ENCODE data around the gene CEPT1. TPM values are rescaled to one million over a fixed set of nuclear protein-coding genes. Genes with fewer than 3 reads are reported as not detected.

Gene CEPT1
- polyA plus RNA-seq, 1 of the 3 experiments (the other 2 are of a cell fraction) = 11.6 TPM

DNA sequence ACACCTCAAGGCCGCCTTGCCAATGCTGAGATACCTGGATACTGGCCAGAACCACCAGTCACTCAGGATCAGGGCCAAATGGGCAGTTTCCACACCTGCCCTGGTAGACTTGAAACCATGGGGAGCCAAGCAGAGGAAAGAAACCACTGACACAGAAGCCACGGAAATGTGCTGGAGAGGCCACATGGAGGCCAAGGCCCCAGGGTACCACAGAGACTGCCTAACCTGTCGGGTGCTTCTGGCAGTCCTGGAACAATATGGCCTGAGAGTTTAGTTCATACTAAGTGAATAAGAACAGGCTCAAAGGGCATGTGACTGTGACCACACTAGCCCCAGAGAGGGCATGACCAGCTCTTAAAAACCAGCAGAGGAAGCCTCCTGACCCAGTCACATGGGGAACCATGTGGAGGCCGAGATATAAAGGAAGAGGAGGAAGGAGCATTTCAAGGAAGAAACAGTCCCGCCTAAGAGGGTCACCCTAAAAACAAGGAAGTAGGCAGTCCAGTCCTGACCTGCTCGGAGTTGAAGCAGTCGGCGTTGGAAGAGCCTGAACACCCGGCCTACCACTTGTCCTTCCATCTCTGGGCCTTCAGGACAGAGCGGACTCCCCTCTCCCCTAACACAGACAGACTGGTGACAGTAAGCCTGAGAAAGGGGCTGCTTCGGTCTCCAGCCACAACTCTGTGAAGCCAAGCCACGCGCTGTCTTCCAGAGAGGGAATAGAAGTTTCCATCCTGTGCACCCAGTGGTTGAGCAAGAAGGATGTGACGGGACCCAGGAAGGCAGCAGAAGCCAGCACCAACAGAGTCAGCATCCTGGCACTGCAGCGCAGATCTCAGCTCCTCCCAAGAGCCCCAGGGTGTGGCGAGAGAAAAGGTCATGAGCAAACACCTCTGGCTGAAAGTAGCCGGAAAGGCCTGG, 60.1 kb downstream of the CEPT1 start, which contains the start of gene DENND2D:
TSS of gene DENND2D (minus strand) at position 766 of the 921 bp plus-strand sequence. CDS start at position 579, 187 bp downstream.
- Histone ChIP-seq H3K27me3 (ENCODE audit: insufficient read depth) (no peaks in the 10 kb centered on the region), H3K36me3 (replicated peaks in 1 of 2; ENCODE audit: control insufficient read depth in 1 of 2, insufficient read depth in 2 of 2, low read length in 1 of 2) (no peaks in the 10 kb centered on the region), H3K9me3 (no peaks in the 10 kb centered on the region), H4K20me1 (ENCODE audit: insufficient read depth) (no peaks in the 10 kb centered on the region), H3K79me2 (ENCODE audit: insufficient read depth) (no peaks in the 10 kb centered on the region), H3K4me3 (ENCODE audit: low read depth in 2 of 2, low read length in 1 of 2) (no peak within 1 kb of the TSS), H3K9ac (no peak within 1 kb of the TSS), H3K4me1 (ENCODE audit: control insufficient read depth in 1 of 2, insufficient read depth in 2 of 2, low read depth in 1 of 2, low read length in 1 of 2) (no peaks in the 10 kb centered on the region; a peak in 1 of 4 replicates), H3K9me2 (no peaks in the 10 kb centered on the region), H3K4me2 (no peak within 1 kb of the TSS), H3F3A (replicated peaks; ENCODE audit: insufficient read depth) (no peaks in the 10 kb centered on the region), H3K27ac (ENCODE audit: low read depth in 2 of 2, low read length in 1 of 2) (no peak within 1 kb of the TSS), H2AFZ (ENCODE audit: low read depth) (no peak within 1 kb of the TSS)
- TF ChIP-seq, protein P1, sequence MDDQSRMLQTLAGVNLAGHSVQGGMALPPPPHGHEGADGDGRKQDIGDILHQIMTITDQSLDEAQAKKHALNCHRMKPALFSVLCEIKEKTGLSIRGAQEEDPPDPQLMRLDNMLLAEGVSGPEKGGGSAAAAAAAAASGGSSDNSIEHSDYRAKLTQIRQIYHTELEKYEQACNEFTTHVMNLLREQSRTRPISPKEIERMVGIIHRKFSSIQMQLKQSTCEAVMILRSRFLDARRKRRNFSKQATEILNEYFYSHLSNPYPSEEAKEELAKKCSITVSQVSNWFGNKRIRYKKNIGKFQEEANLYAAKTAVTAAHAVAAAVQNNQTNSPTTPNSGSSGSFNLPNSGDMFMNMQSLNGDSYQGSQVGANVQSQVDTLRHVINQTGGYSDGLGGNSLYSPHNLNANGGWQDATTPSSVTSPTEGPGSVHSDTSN (IDR thresholded peaks at IDR 0.05) = no peak
- TF ChIP-seq RFX5 (IDR thresholded peaks at IDR 0.05; ENCODE audit: low read length) (no peak), POLR2AphosphoS5 (IDR thresholded peaks at IDR 0.05; ENCODE audit: low read depth, low read length) (no peak), TCF12 (IDR thresholded peaks at IDR 0.05) (no peak), FOXJ3 (CRISPR knock-in tag; IDR thresholded peaks at IDR 0.05) (no peak), TAF1 (IDR thresholded peaks at IDR 0.05; ENCODE audit: borderline replicate concordance, low read depth, low read length) (no peak), FOXM1 (IDR thresholded peaks at IDR 0.05; ENCODE audit: low read depth) (no peak), ELF1 (IDR thresholded peaks at IDR 0.05) (no peak), RXRA (IDR thresholded peaks at IDR 0.05; ENCODE audit: borderline replicate concordance, low read depth) (no peak), TEAD4 (IDR thresholded peaks at IDR 0.05; ENCODE audit: borderline replicate concordance, insufficient read depth) (no peak), MXI1 (IDR thresholded peaks at IDR 0.05; ENCODE audit: low read depth, low read length) (no peak), NFIC (IDR thresholded peaks at IDR 0.05; ENCODE audit: borderline replicate concordance) (no peak), SMC3 (IDR thresholded peaks at IDR 0.05; ENCODE audit: low read depth, low read length) (no peak), EP300 (IDR thresholded peaks at IDR 0.05; ENCODE audit: borderline replicate concordance in 1 of 2, low read depth in 1 of 2, low read length in 1 of 2) (no peak), MEF2A (IDR thresholded peaks at IDR 0.05; ENCODE audit: borderline replicate concordance, low read depth) (no peak)
- TF ChIP-seq, protein P2, sequence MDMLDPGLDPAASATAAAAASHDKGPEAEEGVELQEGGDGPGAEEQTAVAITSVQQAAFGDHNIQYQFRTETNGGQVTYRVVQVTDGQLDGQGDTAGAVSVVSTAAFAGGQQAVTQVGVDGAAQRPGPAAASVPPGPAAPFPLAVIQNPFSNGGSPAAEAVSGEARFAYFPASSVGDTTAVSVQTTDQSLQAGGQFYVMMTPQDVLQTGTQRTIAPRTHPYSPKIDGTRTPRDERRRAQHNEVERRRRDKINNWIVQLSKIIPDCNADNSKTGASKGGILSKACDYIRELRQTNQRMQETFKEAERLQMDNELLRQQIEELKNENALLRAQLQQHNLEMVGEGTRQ (IDR thresholded peaks at IDR 0.05; ENCODE audit: borderline replicate concordance, low read depth, low read length) = no peak
- TF ChIP-seq, protein P3, sequence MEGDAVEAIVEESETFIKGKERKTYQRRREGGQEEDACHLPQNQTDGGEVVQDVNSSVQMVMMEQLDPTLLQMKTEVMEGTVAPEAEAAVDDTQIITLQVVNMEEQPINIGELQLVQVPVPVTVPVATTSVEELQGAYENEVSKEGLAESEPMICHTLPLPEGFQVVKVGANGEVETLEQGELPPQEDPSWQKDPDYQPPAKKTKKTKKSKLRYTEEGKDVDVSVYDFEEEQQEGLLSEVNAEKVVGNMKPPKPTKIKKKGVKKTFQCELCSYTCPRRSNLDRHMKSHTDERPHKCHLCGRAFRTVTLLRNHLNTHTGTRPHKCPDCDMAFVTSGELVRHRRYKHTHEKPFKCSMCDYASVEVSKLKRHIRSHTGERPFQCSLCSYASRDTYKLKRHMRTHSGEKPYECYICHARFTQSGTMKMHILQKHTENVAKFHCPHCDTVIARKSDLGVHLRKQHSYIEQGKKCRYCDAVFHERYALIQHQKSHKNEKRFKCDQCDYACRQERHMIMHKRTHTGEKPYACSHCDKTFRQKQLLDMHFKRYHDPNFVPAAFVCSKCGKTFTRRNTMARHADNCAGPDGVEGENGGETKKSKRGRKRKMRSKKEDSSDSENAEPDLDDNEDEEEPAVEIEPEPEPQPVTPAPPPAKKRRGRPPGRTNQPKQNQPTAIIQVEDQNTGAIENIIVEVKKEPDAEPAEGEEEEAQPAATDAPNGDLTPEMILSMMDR (IDR thresholded peaks at IDR 0.05) = no peak
- TF ChIP-seq, protein P4, sequence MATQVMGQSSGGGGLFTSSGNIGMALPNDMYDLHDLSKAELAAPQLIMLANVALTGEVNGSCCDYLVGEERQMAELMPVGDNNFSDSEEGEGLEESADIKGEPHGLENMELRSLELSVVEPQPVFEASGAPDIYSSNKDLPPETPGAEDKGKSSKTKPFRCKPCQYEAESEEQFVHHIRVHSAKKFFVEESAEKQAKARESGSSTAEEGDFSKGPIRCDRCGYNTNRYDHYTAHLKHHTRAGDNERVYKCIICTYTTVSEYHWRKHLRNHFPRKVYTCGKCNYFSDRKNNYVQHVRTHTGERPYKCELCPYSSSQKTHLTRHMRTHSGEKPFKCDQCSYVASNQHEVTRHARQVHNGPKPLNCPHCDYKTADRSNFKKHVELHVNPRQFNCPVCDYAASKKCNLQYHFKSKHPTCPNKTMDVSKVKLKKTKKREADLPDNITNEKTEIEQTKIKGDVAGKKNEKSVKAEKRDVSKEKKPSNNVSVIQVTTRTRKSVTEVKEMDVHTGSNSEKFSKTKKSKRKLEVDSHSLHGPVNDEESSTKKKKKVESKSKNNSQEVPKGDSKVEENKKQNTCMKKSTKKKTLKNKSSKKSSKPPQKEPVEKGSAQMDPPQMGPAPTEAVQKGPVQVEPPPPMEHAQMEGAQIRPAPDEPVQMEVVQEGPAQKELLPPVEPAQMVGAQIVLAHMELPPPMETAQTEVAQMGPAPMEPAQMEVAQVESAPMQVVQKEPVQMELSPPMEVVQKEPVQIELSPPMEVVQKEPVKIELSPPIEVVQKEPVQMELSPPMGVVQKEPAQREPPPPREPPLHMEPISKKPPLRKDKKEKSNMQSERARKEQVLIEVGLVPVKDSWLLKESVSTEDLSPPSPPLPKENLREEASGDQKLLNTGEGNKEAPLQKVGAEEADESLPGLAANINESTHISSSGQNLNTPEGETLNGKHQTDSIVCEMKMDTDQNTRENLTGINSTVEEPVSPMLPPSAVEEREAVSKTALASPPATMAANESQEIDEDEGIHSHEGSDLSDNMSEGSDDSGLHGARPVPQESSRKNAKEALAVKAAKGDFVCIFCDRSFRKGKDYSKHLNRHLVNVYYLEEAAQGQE (IDR thresholded peaks at IDR 0.05; ENCODE audit: low read depth, low read length) = no peak
- TF ChIP-seq, protein P5, sequence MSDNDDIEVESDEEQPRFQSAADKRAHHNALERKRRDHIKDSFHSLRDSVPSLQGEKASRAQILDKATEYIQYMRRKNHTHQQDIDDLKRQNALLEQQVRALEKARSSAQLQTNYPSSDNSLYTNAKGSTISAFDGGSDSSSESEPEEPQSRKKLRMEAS (IDR thresholded peaks at IDR 0.05; ENCODE audit: low read depth) = no peak
- DNase-seq = no peak
- WGBS (ENCODE audit: low lambda C conversion rate) = 81% methylated on average over 13 of the region's 17 CpGs
- ChIA-PET POLR2A (interaction anchor here (0.8 kb wide), 1 partner anchor 61 kb away, joined by 3 read pairs; no protein-coding TSS in a partner anchor), CTCF (interaction anchor here (1.0 to 2.2 kb wide), 2 partner anchors 23 kb away, joined by 4 to 9 read pairs; no protein-coding TSS in a partner anchor)
